Activated CD4-positive, alpha-beta T cell treated with anti-CD3 and anti-CD28 coated beads for 48 hours (primary cell): ENCODE data around the gene CNBP.

Source experiments
- DNase-seq: peaks from one replicate; pipeline ENCODE4 v3.0.0-alpha.2; 2020

Gene CNBP

DNA sequence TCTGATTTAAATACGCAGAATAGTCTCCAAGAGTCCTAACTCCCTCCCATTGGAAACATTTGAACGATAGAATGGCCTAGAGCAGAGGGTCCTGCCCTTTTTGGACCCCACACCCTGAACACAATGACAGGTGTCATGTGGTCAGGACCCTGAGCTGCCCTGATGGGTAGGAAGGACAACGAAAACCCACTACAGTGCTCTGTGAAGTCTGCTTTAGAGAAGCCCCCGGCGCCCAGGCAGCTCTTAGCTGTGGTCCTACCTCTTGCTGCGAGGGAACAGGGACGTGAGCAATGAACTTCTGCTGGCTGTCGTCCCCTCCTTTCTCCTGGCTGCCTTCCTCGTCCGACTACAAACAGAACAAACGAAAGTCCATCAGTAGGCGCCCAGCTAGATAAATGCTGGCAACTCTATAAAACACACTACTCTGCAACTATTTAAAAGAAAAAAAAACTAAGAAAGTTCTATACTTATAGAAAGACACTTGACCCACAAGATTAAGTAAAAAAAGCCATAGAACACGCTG is 53.3 kb downstream of the CNBP start:
- DNase-seq = no peak

DNA sequence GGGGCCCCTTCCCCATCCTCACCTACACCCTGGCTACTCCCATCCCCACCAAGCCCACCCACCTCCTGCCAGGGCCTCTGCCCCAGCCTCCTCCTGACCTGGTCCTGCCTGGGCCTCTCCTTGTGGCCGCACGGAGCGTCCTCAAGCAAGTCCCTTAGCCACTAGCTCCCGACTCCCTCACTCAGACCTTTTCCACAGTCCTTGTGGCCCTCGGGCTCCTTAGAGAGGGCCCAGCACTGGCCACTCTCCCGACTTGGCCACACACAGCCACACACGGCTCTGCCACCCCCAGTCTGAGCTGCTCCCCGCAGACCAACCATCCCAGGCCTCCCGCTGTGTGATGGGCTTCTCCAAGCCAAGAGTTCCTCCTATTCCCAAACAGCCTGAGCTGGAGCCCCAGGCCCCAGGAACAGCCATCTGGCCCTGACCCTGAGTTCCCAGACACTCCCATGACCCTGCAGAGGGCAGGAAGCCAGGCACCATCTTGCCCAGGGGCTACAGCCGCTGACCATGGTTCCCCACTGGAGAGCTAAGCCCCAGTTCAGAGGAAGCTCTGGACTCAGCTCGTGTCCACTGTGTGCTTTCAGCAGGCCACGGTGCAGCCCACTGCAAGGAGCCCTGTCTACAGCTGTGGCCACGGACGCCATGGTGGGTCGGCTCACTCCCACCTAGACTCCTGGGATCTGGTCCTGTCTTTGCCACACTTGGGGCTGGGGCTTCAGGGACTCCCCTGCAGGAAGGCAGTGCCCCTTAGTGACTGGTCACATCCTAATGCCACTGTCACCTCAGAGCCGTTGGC is 55.1 kb downstream of the CNBP start:
- DNase-seq = no peak

DNA sequence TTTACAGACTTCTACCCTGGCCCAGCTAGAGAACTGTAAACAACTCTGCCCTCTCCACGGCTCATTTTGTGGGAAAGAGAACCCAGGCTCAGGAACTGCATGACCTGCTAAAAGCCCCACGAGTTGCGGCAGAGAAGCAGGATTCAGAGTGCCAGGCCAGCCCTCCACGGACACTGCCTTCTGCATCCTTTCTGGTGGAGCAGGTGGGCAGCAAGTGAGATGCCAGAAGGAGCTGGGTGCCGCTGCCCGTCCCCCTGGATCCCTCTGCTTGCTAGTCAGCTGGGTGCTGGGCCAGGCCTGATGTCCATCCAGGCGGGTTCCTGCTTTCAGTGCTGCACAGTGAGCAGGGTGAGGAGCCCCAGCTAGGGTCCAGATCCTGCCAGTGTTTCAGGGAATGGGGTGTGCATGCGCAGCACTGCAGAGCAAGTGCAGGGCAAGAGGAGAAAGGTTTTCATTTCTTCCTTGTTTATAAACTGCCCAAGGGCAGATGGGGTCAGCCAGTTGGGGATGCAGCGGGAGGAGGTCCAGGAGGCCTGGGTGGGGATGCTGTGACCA is 56.9 kb downstream of the CNBP start:
- DNase-seq = no peak

DNA sequence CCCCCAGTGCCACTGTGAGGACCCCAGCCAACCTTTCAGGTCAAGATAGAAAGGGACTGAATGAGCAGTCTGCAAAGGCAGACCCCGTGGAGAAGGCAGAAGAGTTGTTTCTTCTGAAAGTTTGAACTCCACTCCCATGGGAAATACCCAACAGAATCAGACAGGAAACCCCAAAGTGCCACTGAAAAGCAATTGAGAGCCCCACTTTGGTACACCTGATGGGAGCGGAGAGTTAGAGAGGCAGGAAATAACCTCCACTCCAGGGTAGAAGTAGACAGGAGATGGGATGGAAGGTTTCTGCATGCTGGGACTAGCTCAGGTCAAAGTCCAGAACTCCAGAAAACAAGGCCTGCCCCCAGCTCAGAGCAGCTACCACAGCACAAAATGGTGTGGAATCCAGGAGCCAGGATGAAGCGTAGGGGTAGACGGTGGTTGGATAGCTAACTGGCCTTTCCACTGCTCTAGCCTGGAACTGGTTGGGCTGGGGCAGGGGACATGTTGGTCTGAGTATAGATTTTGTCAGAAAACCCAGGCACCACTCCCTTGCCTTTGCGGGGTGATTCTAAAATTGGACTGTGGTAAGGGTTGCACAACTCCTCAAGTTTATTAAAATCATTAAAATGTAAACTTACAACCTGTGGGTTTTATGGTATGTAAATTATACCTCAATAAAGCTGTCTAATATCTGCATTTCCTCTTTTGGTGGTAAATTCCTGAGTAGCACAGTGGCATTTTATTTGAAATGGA is 60.2 kb downstream of the CNBP start:
- no peak for DNase-seq

DNA sequence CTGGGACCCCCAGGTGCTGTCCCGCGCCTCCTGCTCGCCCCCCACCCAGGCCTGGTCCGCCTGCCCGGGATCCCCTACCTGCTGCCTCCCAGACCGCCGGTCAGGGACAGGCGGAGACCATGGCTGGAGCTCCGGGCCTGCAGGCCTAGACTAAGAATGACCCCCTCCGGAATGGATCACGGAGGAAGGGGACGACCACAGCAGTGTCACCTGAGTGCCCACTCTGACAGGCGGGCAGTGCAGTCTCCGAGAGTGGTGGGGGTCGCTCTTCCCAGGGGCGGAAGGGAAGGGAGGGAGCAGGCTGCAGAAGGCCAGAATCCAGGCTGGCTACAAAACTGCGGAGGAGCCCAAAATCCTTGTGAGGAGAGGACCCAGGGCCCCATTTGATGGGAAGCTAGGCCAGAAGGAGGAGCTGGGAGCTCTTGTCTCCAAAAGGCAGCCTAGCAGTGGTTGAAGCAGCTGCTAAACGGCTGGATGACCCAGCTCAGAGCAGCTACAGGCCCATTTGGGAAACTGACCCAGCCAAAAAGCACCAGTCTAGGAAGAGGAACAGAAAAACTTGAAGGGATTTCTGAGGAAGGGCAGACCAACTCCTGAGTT is 61.2 kb downstream of the CNBP start:
- no peak for DNase-seq

DNA sequence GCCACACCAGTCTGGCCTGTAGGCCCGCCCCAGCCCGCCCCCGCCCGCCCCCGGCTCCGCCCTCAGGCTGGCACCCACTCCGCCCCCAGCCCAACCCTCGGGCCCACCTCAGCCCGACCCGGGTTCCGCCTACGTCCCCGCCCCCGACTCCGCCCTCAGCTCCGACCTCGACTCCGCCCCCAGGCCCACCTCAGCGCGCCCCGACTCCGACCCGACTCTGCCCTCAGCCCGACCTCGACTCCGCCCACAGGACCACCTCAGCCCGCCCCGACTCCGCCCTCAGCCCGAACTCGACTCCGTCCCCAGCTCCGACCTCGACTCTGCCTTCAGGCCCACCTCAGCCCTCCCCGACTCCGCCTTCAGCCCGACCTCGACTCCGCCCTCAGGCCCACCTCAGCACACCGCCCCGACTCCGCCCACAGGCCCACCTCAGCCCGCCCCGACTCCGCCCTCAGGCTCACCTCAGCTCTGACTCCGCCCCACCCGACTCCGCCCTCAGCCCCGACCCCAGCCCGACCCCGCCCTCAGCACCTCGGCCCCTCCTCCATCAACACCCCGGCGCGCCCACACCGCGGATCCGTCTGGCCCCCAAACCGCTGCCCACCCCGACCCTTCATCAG is 61.8 kb downstream of the CNBP start, which contains the start of gene RAB43:
TSS of gene RAB43 (minus strand) at position 13 of the 620 bp plus-strand sequence. CDS start 315 bp downstream, outside the sequence.
- peak; percentile 89 for DNase-seq

DNA sequence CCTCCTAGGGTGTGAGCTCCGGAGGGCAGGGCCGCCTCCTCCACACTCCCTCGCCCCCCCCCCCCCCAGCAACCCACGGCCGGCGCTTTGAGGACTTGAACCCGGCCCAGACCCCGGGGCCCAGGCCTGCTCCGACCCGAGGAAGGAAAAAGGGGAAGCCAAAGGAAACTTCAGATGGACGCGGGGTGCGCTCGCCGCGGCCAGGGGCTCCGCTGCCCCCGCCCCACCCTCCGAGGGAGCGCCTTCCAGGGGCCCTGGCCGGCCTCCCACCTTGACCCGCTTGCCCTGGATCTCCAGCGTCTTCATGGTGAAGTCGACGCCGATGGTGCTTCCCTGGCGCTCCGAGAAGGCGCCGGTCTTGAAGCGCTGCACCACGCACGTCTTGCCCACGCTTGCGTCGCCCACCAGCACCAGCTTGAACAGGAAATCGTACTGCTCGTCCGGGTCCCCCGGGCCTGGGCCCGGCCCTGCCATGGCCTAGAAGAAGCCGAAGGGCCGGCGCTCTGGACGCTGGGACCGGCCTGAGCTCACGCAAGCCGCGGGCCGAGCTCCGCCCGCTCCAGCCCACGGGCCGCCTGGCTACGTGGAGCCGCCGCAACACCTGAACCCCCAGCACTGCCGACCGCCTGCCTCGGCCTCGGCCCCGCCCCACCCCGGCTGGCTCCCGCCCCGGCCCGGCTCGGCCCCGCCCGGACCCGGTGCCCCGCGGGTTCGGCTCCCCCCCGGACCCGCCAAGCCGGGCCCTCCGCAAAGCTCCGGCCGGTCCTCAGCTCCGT is 62.5 kb downstream of the CNBP start:
- peak; percentile 66 for DNase-seq

DNA sequence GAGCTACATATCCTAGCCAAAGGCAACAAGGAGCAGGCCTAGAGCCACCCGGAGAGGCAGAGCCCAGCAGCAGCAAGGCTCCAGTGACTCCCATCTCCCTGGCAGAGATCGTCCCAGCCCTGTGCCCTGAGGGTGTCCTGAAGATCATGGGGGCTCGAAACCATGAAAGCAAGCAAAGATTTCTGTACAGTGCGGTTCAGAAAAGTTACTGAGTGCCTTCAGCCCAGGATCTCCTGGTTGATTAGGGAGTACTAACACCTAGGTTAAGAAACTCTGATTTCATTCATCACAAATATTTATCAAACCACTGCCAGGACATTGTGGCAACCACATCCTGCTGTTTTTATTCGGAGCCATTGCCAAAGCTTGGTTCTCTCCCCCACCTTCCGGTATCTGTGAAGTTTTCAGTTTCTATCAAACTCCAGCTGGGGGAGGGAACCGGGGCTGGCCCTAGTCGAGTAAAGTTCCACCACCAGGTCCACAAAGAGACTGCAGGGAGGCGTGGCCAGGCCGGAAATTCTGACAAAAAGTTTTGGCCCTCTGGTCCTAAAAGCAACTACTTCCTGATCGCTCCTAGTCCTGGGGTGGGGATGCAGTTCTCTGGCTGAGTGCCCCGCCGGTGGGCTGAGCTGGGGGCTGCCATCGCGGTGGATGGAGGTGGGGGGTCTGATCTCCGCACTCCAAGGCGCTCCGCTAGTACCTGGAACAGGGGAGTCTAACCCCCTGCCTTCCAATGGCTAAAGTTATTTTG is 63.3 kb downstream of the CNBP start:
- DNase-seq = peak; percentile 95

DNA sequence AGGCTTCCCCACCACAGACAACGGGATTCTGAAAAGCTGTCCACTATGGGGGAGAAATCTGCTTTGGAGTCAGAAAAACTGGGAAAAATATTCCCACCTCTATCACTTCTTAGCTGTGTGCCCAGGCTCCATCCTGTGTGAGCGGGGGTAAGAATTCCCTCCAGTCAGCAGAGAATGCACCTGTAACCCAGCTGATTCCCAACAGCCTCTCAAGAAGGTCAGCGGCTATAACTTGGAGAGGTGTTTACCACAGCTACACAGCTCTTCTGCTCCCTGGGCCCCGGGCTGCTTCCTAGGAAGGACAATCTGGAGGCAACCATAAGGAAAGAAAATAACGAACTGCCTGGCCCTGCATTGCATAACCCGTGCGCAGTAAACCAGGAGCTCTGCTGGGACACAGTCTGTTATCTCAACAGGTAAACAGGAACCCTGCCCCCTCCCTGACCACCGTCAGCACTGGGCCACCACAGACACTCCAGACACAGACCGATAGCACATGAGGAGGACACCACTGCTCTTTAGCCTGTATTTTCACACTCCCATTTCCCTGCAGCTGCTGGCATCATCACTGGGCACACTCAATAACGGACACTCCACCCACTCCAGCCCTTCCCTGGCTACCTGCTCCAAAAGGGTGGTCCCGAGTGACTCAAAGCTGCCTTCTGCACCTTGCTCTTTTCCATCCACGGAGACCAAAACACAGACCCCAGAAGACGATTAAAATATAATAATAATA is 64.2 kb downstream of the CNBP start:
- peak; percentile 36 for DNase-seq

DNA sequence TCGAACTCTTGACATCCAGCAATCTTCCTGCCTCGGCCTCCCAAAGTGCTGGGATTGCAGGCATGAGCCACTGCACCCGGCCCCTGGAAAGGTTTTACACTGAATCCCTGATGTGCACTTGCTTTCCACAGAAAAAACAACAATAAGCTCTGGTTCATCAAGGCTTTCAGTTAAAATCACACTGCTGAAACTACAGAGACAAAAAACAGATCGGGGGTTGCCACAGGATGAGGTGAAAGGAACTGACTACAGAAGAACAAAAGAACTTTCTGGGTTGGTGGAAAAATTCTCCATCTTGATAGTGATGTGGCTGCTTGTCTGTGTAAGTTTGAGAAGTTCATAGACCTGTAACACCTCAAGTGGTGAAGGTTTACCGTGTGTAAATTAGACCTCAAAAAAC is 65.0 kb downstream of the CNBP start:
- peak; percentile 44 for DNase-seq
